ENCODE data around the gene ETV2. TPM values are rescaled to one million over a fixed set of nuclear protein-coding genes. Genes with fewer than 3 reads are reported as not detected.
"Not testable (repeated sequence)": the region's sequence is repeated elsewhere in the genome, so short reads cannot be mapped to it uniquely, and the experiment has no call there.

Gene ETV2
- total RNA-seq, 2 experiments from 2014 or later: 1.2 to 1.4 TPM

GRCh38 chr19:35601971-35602370 lies 39.6 kb upstream of the ETV2 start:
- TF ChIP-seq CTCF (IDR thresholded peaks at IDR 0.05): no peak
- ChIA-PET CTCF (interaction anchor here (0.7 to 1.5 kb wide), 3 partner anchors 10 to 53 kb away, joined by 3 to 8 read pairs (median 4); no protein-coding TSS in a partner anchor), POLR2A (no interaction called here)
- intact Hi-C loops (cut with micrococcal nuclease): no loop called here
- H3K4me1 Mint-ChIP-seq (ENCODE audit: low read depth): no peaks in the 10 kb centered on the region
- no peak overlapping the region for H3K4me3 Mint-ChIP-seq
- H3K36me3 Mint-ChIP-seq (ENCODE audit: low read depth): no peaks in the 10 kb centered on the region
- no peak for DNase-seq
- ATAC-seq: no peak
- H3K9me3 Mint-ChIP-seq: no peaks in the 10 kb centered on the region
- H3K27ac Mint-ChIP-seq: no peak overlapping the region
- H3K27me3 Mint-ChIP-seq: peaks cover 2% of the 10 kb centered on the region

- POLR2A ChIA-PET; H3K27ac Mint-ChIP-seq; H3K27me3 Mint-ChIP-seq; DNase-seq; H3K36me3 Mint-ChIP-seq (ENCODE audit: low read depth); ATAC-seq; H3K4me3 Mint-ChIP-seq; intact Hi-C loops (cut with micrococcal nuclease); H3K9me3 Mint-ChIP-seq; H3K4me1 Mint-ChIP-seq (ENCODE audit: low read depth): not testable (repeated sequence)
- CTCF ChIA-PET: interaction anchor here (0.8 kb wide), 1 partner anchor 56 kb away, joined by 3 read pairs; no protein-coding TSS in a partner anchor
These were observed 37.1 kb upstream of the ETV2 start for GRCh38 chr19:35604436-35604835.

DNA sequence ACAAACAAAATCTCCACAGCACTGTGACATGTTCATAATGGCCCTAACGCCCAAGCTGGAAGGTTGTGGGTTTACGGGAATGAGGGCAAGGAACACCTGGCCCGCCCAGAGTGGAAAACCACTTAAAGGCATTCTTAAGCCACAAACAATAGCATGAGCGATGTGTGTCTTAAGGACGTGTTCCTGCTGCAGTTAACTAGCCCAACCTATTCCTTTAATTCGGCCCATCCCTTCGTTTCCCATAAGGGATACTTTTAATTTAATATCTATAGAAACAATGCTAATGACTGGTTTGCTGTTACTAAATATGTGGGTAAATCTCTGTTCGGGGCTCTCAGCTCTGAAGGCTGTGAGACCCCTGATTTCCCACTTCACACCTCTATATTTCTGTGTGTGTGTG lies 34.4 kb upstream of the ETV2 start:
- H3K4me3 Mint-ChIP-seq; H3K27ac Mint-ChIP-seq; H3K9me3 Mint-ChIP-seq; H3K27me3 Mint-ChIP-seq; ATAC-seq; H3K36me3 Mint-ChIP-seq (ENCODE audit: low read depth); intact Hi-C loops (cut with micrococcal nuclease); DNase-seq: not testable (repeated sequence)
- ChIA-PET CTCF (interaction anchor here (0.7 kb wide), 1 partner anchor 17 kb away, joined by 3 read pairs; no protein-coding TSS in a partner anchor), POLR2A (interaction anchor here (0.7 to 1.5 kb wide), 2 partner anchors 10 to 38 kb away, joined by 3 read pairs; no protein-coding TSS in a partner anchor)
- peaks cover 16% of the 10 kb centered on the region for H3K4me1 Mint-ChIP-seq (ENCODE audit: low read depth)

DNA sequence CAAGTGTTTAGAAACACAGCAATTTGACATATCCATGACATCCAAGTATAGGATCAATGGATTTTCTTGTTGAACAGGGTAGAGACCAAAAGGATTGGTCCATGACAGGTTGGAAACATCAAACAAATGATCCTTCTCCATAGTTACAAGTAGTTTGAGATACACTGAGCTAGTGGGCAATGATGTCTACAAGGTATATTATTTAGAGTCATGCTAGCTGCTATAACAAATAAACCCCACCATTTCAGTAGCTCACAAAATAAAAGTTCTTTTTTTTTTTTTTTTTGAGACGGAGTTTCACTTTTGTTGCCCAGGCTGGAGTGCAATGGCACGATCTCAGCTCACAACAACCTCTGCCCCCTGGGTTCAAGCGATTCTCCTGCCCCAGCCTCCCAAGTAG lies 33.9 kb upstream of the ETV2 start:
- CTCF ChIA-PET: interaction anchor here (1.1 to 1.6 kb wide), 3 partner anchors 15 to 97 kb away, joined by 5 to 6 read pairs (median 6); no protein-coding TSS in a partner anchor
- Mint-ChIP-seq H3K9me3 (peaks cover 9% of the 10 kb centered on the region), H3K36me3 (ENCODE audit: low read depth) (peaks cover 2% of the 10 kb centered on the region), H3K27ac (no peak overlapping the region), H3K4me3 (no peak overlapping the region), H3K4me1 (ENCODE audit: low read depth) (peaks cover 17% of the 10 kb centered on the region), H3K27me3 (peaks cover 2% of the 10 kb centered on the region)
- intact Hi-C loops (cut with micrococcal nuclease): no loop called here
- ATAC-seq (no peak), DNase-seq (no peak)
- POLR2A ChIA-PET: interaction anchor here (1.2 to 1.5 kb wide), 3 partner anchors 9 to 51 kb away, joined by 3 to 5 read pairs (median 3); no protein-coding TSS in a partner anchor
- TF ChIP-seq CTCF (IDR thresholded peaks at IDR 0.05): no peak

GRCh38 chr19:35608251-35608650 lies 33.3 kb upstream of the ETV2 start:
- H3K36me3 Mint-ChIP-seq (ENCODE audit: low read depth): peaks cover 2% of the 10 kb centered on the region
- H3K27me3 Mint-ChIP-seq: peaks cover 2% of the 10 kb centered on the region
- peaks cover 17% of the 10 kb centered on the region for H3K4me1 Mint-ChIP-seq (ENCODE audit: low read depth)
- DNase-seq (peak; percentile 22), ATAC-seq (no peak)
- H3K27ac Mint-ChIP-seq: no peak overlapping the region
- ChIA-PET POLR2A (interaction anchor here (1.2 to 1.5 kb wide), 3 partner anchors 9 to 52 kb away, joined by 3 to 5 read pairs (median 3); no protein-coding TSS in a partner anchor), CTCF (interaction anchor here (1.1 to 1.6 kb wide), 3 partner anchors 16 to 98 kb away, joined by 5 to 6 read pairs (median 6); no protein-coding TSS in a partner anchor)
- H3K9me3 Mint-ChIP-seq: peaks cover 9% of the 10 kb centered on the region
- no peak overlapping the region for H3K4me3 Mint-ChIP-seq
- intact Hi-C loops (cut with micrococcal nuclease): no loop called here
- TF ChIP-seq CTCF (IDR thresholded peaks at IDR 0.05): no peak

GRCh38 chr19:35609851-35610353 lies 31.6 kb upstream of the ETV2 start:
- peaks cover 2% of the 10 kb centered on the region for H3K36me3 Mint-ChIP-seq (ENCODE audit: low read depth)
- intact Hi-C loops (cut with micrococcal nuclease): no loop called here
- peaks cover 2% of the 10 kb centered on the region for H3K27me3 Mint-ChIP-seq
- peaks cover 23% of the 10 kb centered on the region for H3K4me1 Mint-ChIP-seq (ENCODE audit: low read depth)
- peak overlapping the region; percentile 82 for H3K27ac Mint-ChIP-seq
- H3K9me3 Mint-ChIP-seq: peaks cover 9% of the 10 kb centered on the region
- H3K4me3 Mint-ChIP-seq: no peak overlapping the region
- peak; percentile 42 for DNase-seq
- ATAC-seq: no peak
- TF ChIP-seq CTCF (IDR thresholded peaks at IDR 0.05): no peak
- ChIA-PET POLR2A (interaction anchor here (1.0 kb wide), 1 partner anchor 35 kb away, joined by 3 read pairs; no protein-coding TSS in a partner anchor), CTCF (interaction anchor here (1.2 to 4.3 kb wide), 3 partner anchors 17 to 99 kb away, joined by 3 to 19 read pairs (median 5); no protein-coding TSS in a partner anchor)

All from activated CD8-positive, alpha-beta T cell treated with anti-CD3 and anti-CD28 coated beads for 36 hours (primary cell).